ENCODE measurements around the gene AGAP6. TPM values are rescaled to one million over a fixed set of nuclear protein-coding genes. Genes with fewer than 3 reads are reported as not detected.
"Not testable (repeated sequence)": the region's sequence is repeated elsewhere in the genome, so short reads cannot be mapped to it uniquely, and the experiment has no call there.

The AGAP6 gene
- 1.2 and 1.6 TPM in 2 replicates for total RNA-seq (2014; rRNA removed; shearing (Covaris generic); ENCODE audit: low replicate concordance)

DNA sequence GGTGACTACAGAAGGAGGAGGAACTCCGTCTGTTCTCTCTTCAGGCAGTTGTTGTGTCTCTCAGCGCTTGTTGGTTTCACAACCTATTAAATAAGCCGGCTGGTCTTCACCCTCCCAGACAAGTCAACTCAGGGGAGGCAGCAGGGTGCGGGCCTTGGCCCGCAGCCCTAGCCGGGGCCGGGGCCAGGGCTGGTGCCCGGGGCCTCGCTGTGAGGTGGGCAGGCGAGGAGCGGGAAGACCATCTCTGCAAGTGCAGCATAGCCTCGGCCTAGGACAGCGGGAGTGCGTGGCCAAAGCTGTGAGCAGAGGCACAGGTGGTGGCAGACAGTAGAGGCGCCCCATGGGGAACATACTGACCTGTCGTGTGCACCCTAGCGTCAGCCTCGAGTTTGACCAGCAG lies at the start of gene AGAP6:
Gene AGAP6 (plus strand): TSS at position 31 of the 400 bp plus-strand sequence. CDS start 310 bp downstream, at position 341.
- H3K4me3 ChIP-seq, DNase-seq, H3K36me3 ChIP-seq, H3K9me3 ChIP-seq, H3K27me3 ChIP-seq: not testable (repeated sequence)

DNA sequence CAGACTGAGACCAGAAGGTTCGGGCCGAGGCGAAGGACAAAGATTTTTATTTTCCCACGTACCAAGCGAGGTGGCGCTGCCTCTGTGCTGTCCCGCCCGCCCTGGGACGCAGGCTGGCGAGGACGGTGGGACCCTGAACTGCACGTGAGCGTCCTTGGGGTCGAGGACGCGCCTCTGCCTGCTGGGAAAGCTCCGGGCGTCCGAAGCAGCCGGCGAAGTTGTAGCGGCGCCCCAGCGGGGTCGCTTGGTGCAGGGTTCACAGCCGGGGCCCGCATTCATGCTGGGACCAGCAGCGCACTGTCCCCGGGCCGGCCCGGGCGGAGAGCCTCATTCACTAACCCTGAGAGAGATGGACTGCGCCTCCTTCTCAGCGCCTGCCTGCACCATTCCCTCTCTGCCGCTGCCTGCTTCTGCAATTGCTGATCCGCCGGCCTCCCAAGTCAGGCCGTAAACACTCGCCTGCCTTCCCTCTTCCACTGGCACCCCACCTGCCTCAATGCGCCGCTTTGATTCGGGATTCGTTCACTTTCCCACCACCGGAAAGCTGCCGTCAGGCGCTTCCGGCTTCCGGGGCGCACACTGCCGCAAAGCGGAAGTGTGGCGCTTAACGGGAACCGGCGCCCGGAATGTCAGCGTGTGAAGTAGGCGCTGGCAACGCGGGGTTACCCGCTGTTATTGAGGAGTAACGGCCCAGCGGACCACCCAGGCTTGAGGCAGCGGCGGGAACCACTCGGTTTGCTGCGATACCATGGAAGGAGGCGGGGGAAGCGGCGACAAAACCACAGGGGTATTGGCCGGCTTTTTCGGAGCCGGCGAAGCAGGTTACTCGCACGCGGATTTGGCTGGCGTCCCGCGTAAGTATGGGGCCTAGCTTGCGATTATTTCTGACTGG lies 46.5 kb upstream of the AGAP6 start, which contains the start of the genes PARG and TIMM23B:
Gene PARG (minus strand): TSS at position 581 of the 892 bp plus-strand sequence. CDS start 302 bp downstream, at position 279.
Gene TIMM23B (plus strand): TSS at position 607 of the 892 bp plus-strand sequence. CDS start 142 bp downstream, at position 749.
- H3K27me3 ChIP-seq, H3K9me3 ChIP-seq, H3K36me3 ChIP-seq: not testable (repeated sequence)
- peak within 1 kb of the TSS; percentile 89 for H3K4me3 ChIP-seq
- peak; percentile 86 for DNase-seq

DNA sequence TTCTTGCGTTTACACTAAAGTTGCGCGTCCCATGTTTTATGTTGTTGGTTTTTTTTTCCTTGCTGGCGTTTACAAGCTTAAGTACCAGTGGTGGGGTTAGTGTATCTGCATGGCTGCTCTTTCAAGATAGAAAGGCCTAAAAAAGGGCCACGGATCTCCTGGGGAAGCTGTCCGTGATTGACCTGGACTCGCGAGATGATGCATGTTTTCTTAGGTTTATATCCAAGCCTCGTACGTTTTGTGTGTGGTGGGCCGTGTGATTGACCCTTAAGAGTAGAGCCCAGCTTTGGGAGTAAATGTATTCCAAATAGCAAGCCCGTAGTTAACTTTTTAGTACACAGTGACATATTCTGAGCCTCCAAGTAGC lies 45.9 kb upstream of the AGAP6 start:
- peaks cover 12% of the 10 kb centered on the region for H3K36me3 ChIP-seq
- not testable (repeated sequence) for DNase-seq, H3K27me3 ChIP-seq, H3K9me3 ChIP-seq
- peak overlapping the region; percentile 89 for H3K4me3 ChIP-seq

DNA sequence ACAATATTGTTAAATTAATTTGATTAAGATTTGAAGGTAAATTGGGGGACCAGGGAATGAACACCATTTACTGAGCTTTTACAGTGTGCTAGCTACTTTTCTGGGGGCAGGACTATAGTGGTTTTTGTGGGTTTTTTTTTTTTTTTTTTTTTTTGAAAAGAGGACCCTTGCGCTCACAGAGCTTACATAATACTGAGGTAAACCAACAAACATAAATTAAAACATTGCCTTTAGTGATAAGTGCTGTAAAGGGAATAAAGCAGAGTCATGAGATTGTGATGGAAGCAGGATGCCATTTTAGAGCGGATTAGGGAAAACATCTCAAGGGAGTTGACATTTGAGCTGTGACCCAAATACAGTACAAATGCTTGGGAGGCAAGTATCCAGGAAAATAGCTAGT lies 44.6 kb upstream of the AGAP6 start:
- peaks cover 22% of the 10 kb centered on the region for H3K36me3 ChIP-seq
- H3K4me3 ChIP-seq, H3K9me3 ChIP-seq, H3K27me3 ChIP-seq, DNase-seq: not testable (repeated sequence)

DNA sequence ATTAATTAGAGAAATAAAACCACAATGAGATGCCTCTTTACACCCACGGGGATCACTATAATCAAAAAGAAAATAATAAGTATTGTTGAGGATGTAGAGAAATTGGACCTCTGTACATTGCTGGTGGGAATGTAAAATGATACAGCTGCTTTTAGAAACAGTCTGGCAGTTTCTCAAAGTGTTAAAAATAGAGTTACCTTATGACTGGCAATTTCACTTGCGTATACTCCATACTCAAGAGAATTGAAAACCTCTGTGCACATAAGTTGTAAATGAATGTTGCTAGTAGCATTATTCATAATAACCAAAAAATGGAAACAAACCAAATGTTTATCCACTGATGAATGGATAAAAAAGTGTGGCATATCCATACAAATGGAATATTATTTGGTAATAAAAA lies 40.1 kb upstream of the AGAP6 start:
- DNase-seq, H3K27me3 ChIP-seq, H3K4me3 ChIP-seq, H3K9me3 ChIP-seq: not testable (repeated sequence)
- peaks cover 22% of the 10 kb centered on the region for H3K36me3 ChIP-seq

DNA sequence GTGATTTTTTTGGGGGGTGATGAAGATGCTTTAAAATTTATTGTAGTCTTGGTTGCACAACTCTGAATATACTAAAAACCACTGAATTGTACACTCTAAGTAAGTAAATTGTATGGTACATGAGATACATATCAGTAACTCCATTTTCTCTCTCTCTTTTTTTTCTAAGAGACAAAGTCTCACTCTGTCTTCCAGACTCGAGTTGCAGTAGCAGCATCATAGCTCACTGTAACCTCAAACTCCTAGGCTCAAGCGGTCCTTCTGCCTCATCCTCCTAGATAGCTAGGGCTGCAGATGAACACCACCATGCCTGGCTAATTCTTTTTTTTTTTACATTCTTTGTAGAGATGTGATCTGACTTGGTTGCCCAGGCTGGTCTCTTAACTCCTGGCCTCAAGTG lies 39.5 kb upstream of the AGAP6 start:
- DNase-seq, H3K9me3 ChIP-seq, H3K27me3 ChIP-seq, H3K4me3 ChIP-seq: not testable (repeated sequence)
- peaks cover 23% of the 10 kb centered on the region for H3K36me3 ChIP-seq

DNA sequence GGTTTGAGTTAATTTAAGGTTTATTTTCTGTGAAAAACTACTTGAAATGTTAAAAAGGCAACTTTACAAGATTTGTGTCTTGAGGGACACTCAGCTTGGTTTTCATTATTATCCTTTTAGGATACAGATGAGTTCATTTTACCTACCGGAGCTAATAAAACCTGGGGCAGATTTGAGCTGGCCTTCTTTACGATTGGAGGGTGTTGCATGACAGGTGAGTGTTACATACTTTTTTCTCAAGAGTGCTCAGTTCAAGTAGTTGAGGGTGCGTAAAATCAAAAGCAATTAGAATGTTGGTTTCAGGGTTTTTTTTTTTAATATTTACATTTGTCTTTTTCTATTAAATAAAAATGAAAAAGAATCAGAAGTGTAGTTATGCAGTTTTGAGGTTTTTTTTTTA lies 36.2 kb upstream of the AGAP6 start:
- DNase-seq, H3K9me3 ChIP-seq, H3K4me3 ChIP-seq, H3K27me3 ChIP-seq: not testable (repeated sequence)
- peaks cover 27% of the 10 kb centered on the region for H3K36me3 ChIP-seq

DNA sequence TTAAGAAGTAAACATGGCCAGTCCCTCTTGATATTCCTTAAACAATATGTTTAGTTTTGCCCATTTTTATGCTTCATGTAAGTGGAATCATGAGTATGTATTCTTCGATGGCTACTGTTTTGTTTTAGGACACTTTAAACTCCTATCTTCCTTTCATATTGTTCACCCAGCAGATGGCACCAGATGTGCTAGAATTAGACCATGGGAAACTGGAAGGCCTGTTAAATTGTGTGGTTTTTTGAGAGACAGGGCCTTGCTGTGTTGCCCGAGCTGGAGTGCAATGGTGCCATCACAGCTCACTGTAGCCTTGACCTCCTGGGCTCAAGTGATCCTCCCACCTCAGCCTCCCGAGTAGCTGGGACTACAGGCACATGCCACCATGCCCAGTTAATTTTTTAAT lies 35.1 kb upstream of the AGAP6 start:
- not testable (repeated sequence) for H3K4me3 ChIP-seq, H3K9me3 ChIP-seq, H3K27me3 ChIP-seq, DNase-seq
- peaks cover 17% of the 10 kb centered on the region for H3K36me3 ChIP-seq

DNA sequence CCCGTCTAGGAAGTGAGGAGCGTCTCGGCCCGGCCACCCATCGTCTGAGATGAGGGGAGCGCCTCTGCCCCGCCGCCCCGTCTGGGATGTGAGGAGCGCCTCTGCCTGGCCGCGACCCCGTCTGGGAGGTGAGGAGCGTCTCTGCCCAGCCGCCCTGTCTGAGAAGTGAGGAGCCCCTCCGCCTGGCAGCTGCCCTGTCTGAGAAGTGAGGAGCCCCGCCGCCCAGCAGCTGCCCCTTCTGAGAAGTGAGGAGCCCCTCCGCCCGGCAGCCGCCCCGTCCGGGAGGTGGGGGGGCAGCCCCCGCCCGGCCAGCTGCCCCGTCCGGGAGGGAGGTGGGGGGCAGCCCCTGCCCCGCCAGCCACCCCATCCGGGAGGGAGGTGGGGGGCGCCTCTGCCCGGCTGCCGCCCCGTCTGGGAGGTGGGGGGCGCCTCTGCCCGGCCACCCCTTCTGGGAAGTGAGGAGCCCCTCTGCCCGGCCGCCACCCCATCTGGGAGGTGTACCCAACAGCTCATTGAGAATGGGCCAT lies 17.8 kb upstream of the AGAP6 start:
- H3K4me3 ChIP-seq, H3K36me3 ChIP-seq, DNase-seq, H3K27me3 ChIP-seq, H3K9me3 ChIP-seq: not testable (repeated sequence)

DNA sequence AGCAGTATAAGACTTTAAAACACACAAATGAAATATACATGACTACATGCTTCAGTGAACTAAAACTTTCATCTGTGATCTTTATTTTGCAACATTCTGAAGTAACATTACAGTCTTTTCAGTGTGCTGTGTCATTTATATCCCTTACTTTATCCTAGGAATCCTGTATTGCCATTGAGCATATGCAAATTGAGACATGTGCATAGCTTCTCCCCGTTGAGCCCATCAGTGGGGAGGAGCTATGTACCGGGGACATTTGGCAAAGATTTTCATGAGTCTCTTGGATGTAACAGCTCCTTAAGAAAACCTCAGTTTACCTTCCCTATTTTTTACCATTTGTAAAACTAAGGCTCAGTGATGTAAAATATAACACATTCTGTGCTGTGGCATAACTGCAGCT lies 16.7 kb upstream of the AGAP6 start:
- not testable (repeated sequence) for DNase-seq, H3K27me3 ChIP-seq, H3K4me3 ChIP-seq, H3K36me3 ChIP-seq, H3K9me3 ChIP-seq

DNA sequence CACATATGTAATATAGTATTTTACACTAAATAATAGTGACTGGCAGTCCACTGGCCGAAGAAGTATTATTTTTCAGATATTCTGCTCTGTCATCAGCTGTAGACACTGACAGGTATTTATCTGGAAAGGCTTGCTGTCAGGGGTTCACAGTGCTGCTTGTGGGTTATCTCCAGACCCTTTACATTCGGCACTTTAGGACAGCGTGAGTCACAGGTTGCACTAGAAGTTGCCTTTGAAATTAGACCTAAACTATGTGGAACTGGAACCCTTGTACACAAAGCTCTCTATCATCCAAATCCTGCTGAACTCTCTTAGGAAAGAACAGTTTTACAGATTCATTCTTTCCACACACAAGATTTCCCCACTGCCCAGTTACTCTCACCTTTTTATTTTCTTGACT lies 16.1 kb upstream of the AGAP6 start:
- not testable (repeated sequence) for H3K9me3 ChIP-seq, H3K27me3 ChIP-seq, DNase-seq, H3K36me3 ChIP-seq, H3K4me3 ChIP-seq

DNA sequence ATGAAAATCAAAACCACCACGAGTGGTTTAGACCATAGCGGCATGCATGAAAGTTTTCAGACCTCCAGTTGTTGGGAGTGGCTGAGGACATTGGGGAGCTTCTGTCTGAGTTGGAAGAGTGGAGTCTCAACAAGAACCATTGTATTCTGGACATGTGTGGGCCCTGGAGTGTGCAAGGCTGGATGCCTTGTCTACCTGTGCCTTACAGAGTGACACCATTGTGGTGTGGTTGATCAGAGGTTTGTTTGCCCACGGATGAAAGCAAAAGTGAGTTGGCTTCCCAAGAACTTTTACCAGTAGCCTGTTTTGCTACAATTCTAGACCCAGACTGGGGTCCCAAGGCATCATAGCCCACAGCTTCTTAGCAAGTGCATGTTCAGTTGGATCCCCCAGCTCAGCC lies 10.4 kb upstream of the AGAP6 start:
- not testable (repeated sequence) for H3K4me3 ChIP-seq, H3K36me3 ChIP-seq, DNase-seq, H3K27me3 ChIP-seq, H3K9me3 ChIP-seq

DNA sequence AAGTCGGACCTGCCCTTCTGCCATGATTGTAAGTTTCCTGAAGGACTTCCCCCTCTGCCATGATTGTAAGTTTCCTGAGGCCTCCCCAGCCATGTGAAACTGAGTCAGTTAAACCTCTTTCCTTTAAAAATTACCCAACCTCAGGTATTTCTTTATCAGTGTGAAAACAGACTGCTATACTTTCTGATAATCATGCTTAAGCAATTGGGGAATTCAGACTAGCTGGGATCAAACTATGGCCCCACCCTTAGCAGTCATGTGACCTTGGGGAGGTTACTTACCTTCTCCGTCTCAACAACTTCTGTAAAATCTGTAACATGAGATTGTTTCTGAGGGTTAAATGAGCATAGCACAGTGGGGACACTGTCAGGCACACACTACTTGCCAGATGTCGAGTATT lies 999 bp upstream of the AGAP6 start:
- H3K9me3 ChIP-seq, H3K36me3 ChIP-seq, H3K27me3 ChIP-seq: not testable (repeated sequence)

DNA sequence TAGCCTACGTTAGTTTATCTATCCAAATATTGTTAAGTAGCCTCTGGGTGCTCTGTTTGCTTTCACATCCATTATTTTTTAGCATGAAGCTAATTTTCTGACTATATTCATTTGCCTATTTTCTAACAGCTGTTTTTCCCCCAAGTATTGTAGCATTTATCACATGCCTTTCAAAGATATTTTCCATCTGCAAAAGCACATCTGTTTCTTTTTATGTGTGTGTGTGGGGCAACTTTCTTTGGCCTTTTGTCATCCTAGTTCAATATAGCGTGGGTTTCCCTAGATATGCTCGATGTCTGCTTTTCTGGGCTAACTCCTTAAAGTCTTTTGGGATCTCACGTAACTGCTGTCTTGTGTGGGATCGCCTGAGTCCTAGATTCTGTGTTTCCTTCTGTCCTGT lies 7.1 kb downstream of the AGAP6 start:
- not testable (repeated sequence) for H3K27me3 ChIP-seq, H3K9me3 ChIP-seq, H3K36me3 ChIP-seq, H3K4me3 ChIP-seq, DNase-seq

More for the DNA sequence above, 999 bp upstream of the AGAP6 start:
- DNase-seq, H3K4me3 ChIP-seq: not testable (repeated sequence)

DNA sequence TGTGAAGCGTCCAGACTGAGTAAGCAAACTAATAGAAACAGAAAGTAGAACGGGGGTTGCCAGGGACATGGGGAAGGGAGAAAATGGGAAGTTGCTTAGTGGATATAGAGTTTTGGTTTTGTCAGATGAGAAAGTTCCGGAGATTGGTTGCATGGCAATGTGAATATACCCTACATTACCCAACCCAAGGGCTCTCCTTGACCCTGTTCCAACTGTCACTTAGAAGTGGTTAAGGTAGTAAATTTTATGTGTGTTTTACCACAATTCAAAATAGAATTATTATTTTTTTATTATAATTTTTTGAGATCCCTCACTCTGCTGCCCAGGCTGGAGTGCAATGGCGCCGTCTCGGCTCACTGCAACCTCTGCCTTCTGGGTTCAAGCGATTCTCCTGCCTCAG lies 25.8 kb downstream of the AGAP6 start:
- not testable (repeated sequence) for H3K9me3 ChIP-seq, H3K36me3 ChIP-seq, H3K4me3 ChIP-seq, DNase-seq, H3K27me3 ChIP-seq

DNA sequence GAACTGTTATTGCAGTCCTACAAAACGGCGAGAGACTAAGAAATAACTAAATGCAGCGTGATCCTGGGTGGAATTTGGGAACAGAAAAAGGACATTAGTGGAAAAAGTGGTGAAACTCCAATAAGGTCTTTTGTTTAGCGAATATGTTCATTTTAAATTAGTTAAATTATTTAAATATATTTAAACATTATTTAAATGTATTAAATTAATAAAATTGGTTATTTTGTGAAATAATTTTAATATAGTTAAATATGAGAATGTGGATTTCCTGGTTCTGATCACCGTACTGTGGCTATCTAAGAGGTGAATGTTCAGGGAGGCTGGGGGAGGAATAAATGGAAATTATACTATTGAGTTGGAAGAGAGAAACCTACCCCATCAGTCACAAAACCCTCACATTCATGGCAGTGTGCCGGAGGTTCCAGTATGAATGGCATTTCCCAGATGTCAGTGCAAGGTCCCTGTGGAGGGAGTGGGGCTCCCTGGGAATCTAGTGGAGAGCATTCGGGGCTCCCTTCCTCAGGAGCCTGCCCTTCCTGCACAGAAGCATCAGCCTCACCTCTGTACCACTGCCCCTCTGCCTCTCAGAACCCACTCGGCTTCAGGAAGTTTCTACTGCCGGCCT lies 27.5 kb downstream of the AGAP6 start:
- H3K36me3 ChIP-seq, H3K4me3 ChIP-seq, H3K27me3 ChIP-seq, H3K9me3 ChIP-seq: not testable (repeated sequence)
- DNase-seq = peak; percentile 38

DNA sequence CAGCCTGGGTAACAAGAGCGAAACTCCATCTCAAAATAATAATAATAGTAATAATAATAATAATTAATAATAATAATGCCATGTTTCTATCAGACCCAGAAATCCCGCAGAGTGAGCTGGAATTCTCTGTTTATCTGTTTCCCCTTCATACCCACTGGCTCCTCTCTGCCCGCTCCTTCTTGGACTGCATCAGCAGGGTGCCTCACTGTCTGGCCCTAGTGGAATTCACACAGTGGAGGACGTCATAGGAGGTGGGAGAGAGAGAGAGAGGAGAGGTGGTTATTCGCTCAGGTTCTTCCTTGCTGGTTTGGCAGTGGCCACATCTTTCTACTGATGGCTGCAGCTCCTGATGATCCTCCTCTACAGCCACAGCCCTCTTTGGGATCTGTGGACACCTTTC lies 28.7 kb downstream of the AGAP6 start:
- not testable (repeated sequence) for H3K36me3 ChIP-seq, H3K9me3 ChIP-seq, H3K27me3 ChIP-seq, H3K4me3 ChIP-seq
- DNase-seq = peak; percentile 60

DNA sequence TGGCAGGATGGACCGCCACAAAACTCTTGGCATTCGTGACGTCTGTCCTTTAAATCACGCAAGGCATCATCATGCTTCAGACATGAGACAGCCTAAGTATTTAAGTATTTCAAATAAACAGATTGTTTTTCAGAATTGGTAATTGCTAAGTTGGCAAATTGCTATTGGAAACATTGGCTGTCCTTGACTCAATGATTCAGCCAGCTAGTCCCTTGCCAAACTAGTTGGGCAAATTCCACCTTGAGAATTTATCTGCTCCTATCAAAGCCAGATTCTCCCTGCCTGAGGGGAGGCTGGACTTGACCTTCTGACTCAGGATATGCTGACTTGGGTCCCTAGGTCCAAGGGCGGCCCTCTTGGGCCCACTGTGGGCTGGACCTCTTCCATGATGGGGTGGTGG lies 29.4 kb downstream of the AGAP6 start:
- not testable (repeated sequence) for DNase-seq, H3K9me3 ChIP-seq, H3K36me3 ChIP-seq, H3K4me3 ChIP-seq, H3K27me3 ChIP-seq

All from MG63 (cell line).